ENCODE data around the gene MSX2. TPM values are rescaled to one million over a fixed set of nuclear protein-coding genes. Genes with fewer than 3 reads are reported as not detected.
"Not testable (repeated sequence)": the region's sequence is repeated elsewhere in the genome, so short reads cannot be mapped to it uniquely, and the experiment has no call there.

MSX2 gene
- total RNA-seq, 1 experiment from 2014 or later: 4.9 TPM

GRCh38 chr5:174760721-174761120, 36.3 kb downstream of the MSX2 start:
- H3K79me2 ChIP-seq (ENCODE audit: low read length): no peaks in the 10 kb centered on the region

GRCh38 chr5:174761341-174761740, 37.0 kb downstream of the MSX2 start:
- CTCF ChIA-PET; intact Hi-C loops (cut with micrococcal nuclease); POLR2A ChIA-PET (ENCODE audit: unreplicated experiment); H3K9me3 ChIP-seq (ENCODE audit: low read length); H3F3A ChIP-seq (ENCODE audit: low read length, unreplicated experiment); H3K79me2 ChIP-seq (ENCODE audit: low read length); H3K9ac ChIP-seq (ENCODE audit: low read length); BruUV-seq (replicated peaks); H4K20me1 ChIP-seq (ENCODE audit: low read length); H3K4me1 ChIP-seq (ENCODE audit: insufficient read depth, low read length); DNase-seq; ATAC-seq; H3K36me3 ChIP-seq (ENCODE audit: low read depth, low read length); H3K4me3 ChIP-seq (ENCODE audit: low read length); H3K27me3 ChIP-seq (ENCODE audit: low read length); H2AFZ ChIP-seq (ENCODE audit: low read length); H3K9me2 ChIP-seq (replicated peaks; ENCODE audit: low read length); H3K4me2 ChIP-seq (ENCODE audit: low read length); H3K27ac ChIP-seq (ENCODE audit: low read length): not testable (repeated sequence)

More at GRCh38 chr5:174760721-174761120, 36.3 kb downstream of the MSX2 start:
- ATAC-seq: no peak
- no peak for DNase-seq
- H3K9ac ChIP-seq (ENCODE audit: low read length): no peak overlapping the region
- H3K4me2 ChIP-seq (ENCODE audit: low read length): no peak overlapping the region
- TF ChIP-seq CTCF (conservative IDR thresholded peaks at IDR 0.05; ENCODE audit: low read depth, low read length) (no peak), EZH2 (IDR thresholded peaks at IDR 0.05; ENCODE audit: low read length, unreplicated experiment) (no peak), EZH2phosphoT487 (IDR thresholded peaks at IDR 0.05; ENCODE audit: borderline replicate concordance, low read length) (no peak)
- H3K36me3 ChIP-seq (ENCODE audit: low read depth, low read length): no peaks in the 10 kb centered on the region
- H3K27ac ChIP-seq (ENCODE audit: low read length): no peak overlapping the region
- ChIA-PET CTCF (no interaction called here), POLR2A (ENCODE audit: unreplicated experiment) (no interaction called here)
- H4K20me1 ChIP-seq (ENCODE audit: low read length): no peaks in the 10 kb centered on the region
- no TSS peak for BruUV-seq (replicated peaks)
- no peaks in the 10 kb centered on the region for H3F3A ChIP-seq (ENCODE audit: low read length, unreplicated experiment)
- intact Hi-C loops (cut with micrococcal nuclease): no loop called here
- H3K9me3 ChIP-seq (ENCODE audit: low read length): no peaks in the 10 kb centered on the region
- no peak overlapping the region for H3K4me3 ChIP-seq (ENCODE audit: low read length)
- H2AFZ ChIP-seq (ENCODE audit: low read length): no peak overlapping the region
- H3K27me3 ChIP-seq (ENCODE audit: low read length): peaks cover 6% of the 10 kb centered on the region; the same call in 1 of the 2 replicates
- H3K9me2 ChIP-seq (replicated peaks; ENCODE audit: low read length): no peaks in the 10 kb centered on the region
- no peaks in the 10 kb centered on the region for H3K4me1 ChIP-seq (ENCODE audit: insufficient read depth, low read length)

- Histone ChIP-seq H3K4me3 (ENCODE audit: low read length) (no peak overlapping the region), H3K27me3 (ENCODE audit: low read length) (peaks cover 7% of the 10 kb centered on the region; the same call in 1 of the 2 replicates), H3K9me2 (replicated peaks; ENCODE audit: low read length) (no peaks in the 10 kb centered on the region), H3K9ac (ENCODE audit: low read length) (no peak overlapping the region), H4K20me1 (ENCODE audit: low read length) (no peaks in the 10 kb centered on the region), H3K4me1 (ENCODE audit: insufficient read depth, low read length) (no peaks in the 10 kb centered on the region), H3F3A (ENCODE audit: low read length, unreplicated experiment) (no peaks in the 10 kb centered on the region), H3K4me2 (ENCODE audit: low read length) (no peak overlapping the region), H3K27ac (ENCODE audit: low read length) (no peak overlapping the region), H3K36me3 (ENCODE audit: low read depth, low read length) (no peaks in the 10 kb centered on the region), H3K9me3 (ENCODE audit: low read length) (no peaks in the 10 kb centered on the region), H2AFZ (ENCODE audit: low read length) (no peak overlapping the region), H3K79me2 (ENCODE audit: low read length) (no peaks in the 10 kb centered on the region)
- no TSS peak for BruUV-seq (replicated peaks)
- ChIA-PET CTCF (no interaction called here), POLR2A (ENCODE audit: unreplicated experiment) (no interaction called here)
- DNase-seq (no peak), ATAC-seq (no peak)
- intact Hi-C loops (cut with micrococcal nuclease): no loop called here
- TF ChIP-seq CTCF (conservative IDR thresholded peaks at IDR 0.05; ENCODE audit: low read depth, low read length): no peak
- TF ChIP-seq EZH2phosphoT487 (IDR thresholded peaks at IDR 0.05; ENCODE audit: borderline replicate concordance, low read length): no peak
- TF ChIP-seq EZH2 (IDR thresholded peaks at IDR 0.05; ENCODE audit: low read length, unreplicated experiment): no peak
Measured at GRCh38 chr5:174764309-174764708, 39.9 kb downstream of the MSX2 start.
